Measurements from ENCODE around the gene CD3E.

DNA sequence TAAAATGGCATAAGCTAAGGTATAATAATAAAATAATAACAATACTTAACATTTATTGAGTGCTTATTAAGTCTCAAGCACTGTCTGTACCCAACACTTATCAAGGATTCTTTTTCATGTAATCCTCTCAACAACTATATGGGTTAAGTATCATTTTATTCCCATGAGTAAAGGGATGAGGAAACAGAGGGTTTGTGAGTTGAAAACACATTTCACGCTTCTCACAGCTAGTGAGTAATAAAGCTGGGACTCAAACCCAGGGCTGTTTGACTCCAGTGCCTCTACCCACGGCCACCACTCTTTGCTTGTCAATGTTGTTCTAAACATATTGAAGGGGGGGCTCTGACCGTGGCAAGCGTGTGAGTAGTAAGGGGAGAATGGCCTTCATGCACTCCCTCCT, 8.7 kb downstream of the CD3E start:
- no peak for TF ChIP-seq POLR2A (IDR thresholded peaks at IDR 0.05; ENCODE audit: low read depth, low read length)
- no peak for TF ChIP-seq POLR2AphosphoS5 (IDR thresholded peaks at IDR 0.05; ENCODE audit: low read depth, low read length)
- TF ChIP-seq SPI1 (IDR thresholded peaks at IDR 0.05; ENCODE audit: low read depth, low read length) = no peak
- no peak for TF ChIP-seq PAX5 (IDR thresholded peaks at IDR 0.05; ENCODE audit: insufficient read depth, low read length, severe bottlenecking)
- no peak for TF ChIP-seq TAF1 (IDR thresholded peaks at IDR 0.05; ENCODE audit: low read depth, low read length)

All from GM12891 (cell line).